Hepatocyte (in vitro differentiated cells): ENCODE data around the gene SRP72.

Experiments used
- CTCF ChIP-seq: fragments of 200-600 bp; sonication (generic); IDR thresholded peaks from 2 replicates; pipeline ENCODE4 v1.5.1; 2016; ENCODE audit warnings: antibody characterized with exemption, mild to moderate bottlenecking; ENCODE audit not compliant: poor library complexity
- EZH2 ChIP-seq: fragments of 200-600 bp; sonication (generic); IDR thresholded peaks from 2 replicates; pipeline ENCODE4 v1.6.1; 2016; ENCODE audit warnings: antibody characterized with exemption, mild to moderate bottlenecking, borderline replicate concordance

- TF ChIP-seq CTCF (no peak), EZH2 (no peak)
These were observed 26.4 kb upstream of the SRP72 start for GRCh38 chr4:56440983-56441382.
